PC-3 (cell line): ENCODE results near the gene DLL4. TPM values are rescaled to one million over a fixed set of nuclear protein-coding genes. Genes with fewer than 3 reads are reported as not detected.
A peak's percentile ranks its signal among the peaks of the same experiment; 100 is the strongest.

Source experiments
- ATAC-seq: fragments of 200-7000 bp; cut with Tn5 transposase; 2 replicates; pipeline ENCODE4 v1.9.1; 2020; ENCODE audit warnings: mild to moderate bottlenecking, moderate library complexity
- BruUV-seq: library from RNA; stranded (reverse); fragments of 400-500 nt; replicated peaks from 2 replicates; lab custom pipeline; 2021; lab: Mats Ljungman, UMichigan
- CTCF ChIA-PET: fragments of 300-600 bp; sonication (Branson Sonifier 250); formaldehyde crosslinking; loops from one replicate; lab custom pipeline; 2022; ENCODE audit warnings: antibody characterized with exemption; lab: Charles Lee
- POLR2A ChIA-PET: fragments of 300-600 bp; sonication (Branson Sonifier 250); formaldehyde crosslinking; loops from one replicate; lab custom pipeline; 2022; ENCODE audit warnings: antibody characterized with exemption; ENCODE audit not compliant: unreplicated experiment; lab: Charles Lee
- DNase-seq: peaks from one replicate; pipeline ENCODE4 v3.0.0-alpha.2; 2015
- H2AFZ ChIP-seq: fragments of 300-600 bp; sonication (generic); 2 replicates; pipeline ENCODE4 v1.6.0; 2016; ENCODE audit warnings: antibody characterized with exemption, low read length
- H3F3A ChIP-seq: fragments of 300-600 bp; sonication (generic); one replicate; pipeline ENCODE4 v1.6.0; 2017; ENCODE audit warnings: antibody characterized with exemption, low read length, control low read depth, mild to moderate bottlenecking; ENCODE audit not compliant: unreplicated experiment
- H3K27ac ChIP-seq: fragments of 300-600 bp; sonication (generic); 2 replicates; pipeline ENCODE4 v1.5.1; 2016; ENCODE audit warnings: mild to moderate bottlenecking, low read length
- H3K27me3 ChIP-seq: fragments of 300-600 bp; sonication (generic); 2 replicates; pipeline ENCODE4 v1.6.1; 2016; ENCODE audit warnings: low read length, mixed read lengths
- H3K36me3 ChIP-seq: fragments of 300-600 bp; sonication (generic); 2 replicates; pipeline ENCODE4 v1.6.1; 2016; ENCODE audit warnings: low read depth, mixed run types, low read length, mixed read lengths
- H3K4me1 ChIP-seq: fragments of 300-600 bp; sonication (generic); 2 replicates; pipeline ENCODE4 v1.5.1; 2016; ENCODE audit warnings: low read length; ENCODE audit not compliant: insufficient read depth
- H3K4me2 ChIP-seq: fragments of 300-600 bp; sonication (generic); 2 replicates; pipeline ENCODE4 v1.6.0; 2016; ENCODE audit warnings: low read length
- H3K4me3 ChIP-seq: fragments of 300-600 bp; sonication (generic); 2 replicates; pipeline ENCODE4 v1.5.1; 2016; ENCODE audit warnings: mild to moderate bottlenecking, low read length, mixed read lengths
- H3K79me2 ChIP-seq: fragments of 300-600 bp; sonication (generic); 2 replicates; pipeline ENCODE4 v1.6.1; 2017; ENCODE audit warnings: low read length, mixed read lengths
- H3K9ac ChIP-seq: fragments of 300-600 bp; sonication (generic); 2 replicates; pipeline ENCODE4 v1.6.0; 2016; ENCODE audit warnings: mild to moderate bottlenecking, low read length
- H3K9me2 ChIP-seq: fragments of 300-600 bp; sonication (generic); replicated peaks from 2 replicates; pipeline ENCODE4 v1.6.1; 2016; ENCODE audit warnings: mixed run types, low read length, mixed read lengths
- H3K9me3 ChIP-seq: fragments of 300-600 bp; sonication (generic); 2 replicates; pipeline ENCODE4 v1.6.1; 2016; ENCODE audit warnings: low read length, mixed read lengths
- H4K20me1 ChIP-seq: fragments of 300-600 bp; sonication (generic); 2 replicates; pipeline ENCODE4 v1.6.1; 2016; ENCODE audit warnings: low read length, mixed read lengths
- EZH2 ChIP-seq: fragments of 300-600 bp; sonication (generic); IDR thresholded peaks from one replicate; pipeline ENCODE4 v1.6.1; 2017; ENCODE audit warnings: antibody characterized with exemption, mild to moderate bottlenecking, low read length; ENCODE audit not compliant: unreplicated experiment
- EZH2phosphoT487 ChIP-seq: fragments of 300-600 bp; sonication (generic); IDR thresholded peaks from 2 replicates; pipeline ENCODE4 v1.6.1; 2018; ENCODE audit warnings: mild to moderate bottlenecking, antibody characterized with exemption, low read length, borderline replicate concordance
- intact Hi-C: fragments of 100-400 bp; cut with micrococcal nuclease; formaldehyde crosslinking; loops from 2 replicates; pipeline ENCODE4 v1.9.0; 2023
- total RNA-seq: library from RNA; depleted of rRNA; stranded (reverse); fragments of >200 nt; gene quantifications from 2 replicates; pipeline ENCODE4 v1.2.3, GENCODE V29; 2014
- TF ChIP-seq, protein P1 (sequence below): fragments of 300-600 bp; sonication (generic); conservative IDR thresholded peaks from 2 replicates; pipeline ENCODE4 v1.5.1; 2017; ENCODE audit warnings: antibody characterized with exemption, low read depth, mild to moderate bottlenecking, low read length

DLL4 gene
- total RNA-seq, 1 experiment from 2014 or later = 2.2 TPM

DNA sequence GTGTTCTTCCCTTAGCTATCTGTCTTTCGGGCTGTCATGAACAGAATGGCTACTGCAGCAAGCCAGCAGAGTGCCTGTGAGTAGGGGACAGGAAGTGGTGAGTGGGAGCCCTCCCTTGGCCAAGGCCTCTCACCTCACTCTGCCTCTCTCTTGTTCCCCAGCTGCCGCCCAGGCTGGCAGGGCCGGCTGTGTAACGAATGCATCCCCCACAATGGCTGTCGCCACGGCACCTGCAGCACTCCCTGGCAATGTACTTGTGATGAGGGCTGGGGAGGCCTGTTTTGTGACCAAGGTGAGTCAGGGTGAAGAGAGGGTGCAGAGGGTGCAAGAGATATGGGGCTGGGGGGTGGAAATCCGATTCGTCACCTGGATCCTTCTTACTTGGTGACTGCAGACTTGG, 3.0 kb downstream of the DLL4 start:
- H3K9me2 ChIP-seq = no peaks in the 10 kb centered on the region
- no peak overlapping the region for H3K4me2 ChIP-seq
- H4K20me1 ChIP-seq = no peaks in the 10 kb centered on the region
- H3K79me2 ChIP-seq = no peaks in the 10 kb centered on the region
- TF ChIP-seq EZH2phosphoT487 (no peak), EZH2 (no peak)
- TF ChIP-seq, protein P1, sequence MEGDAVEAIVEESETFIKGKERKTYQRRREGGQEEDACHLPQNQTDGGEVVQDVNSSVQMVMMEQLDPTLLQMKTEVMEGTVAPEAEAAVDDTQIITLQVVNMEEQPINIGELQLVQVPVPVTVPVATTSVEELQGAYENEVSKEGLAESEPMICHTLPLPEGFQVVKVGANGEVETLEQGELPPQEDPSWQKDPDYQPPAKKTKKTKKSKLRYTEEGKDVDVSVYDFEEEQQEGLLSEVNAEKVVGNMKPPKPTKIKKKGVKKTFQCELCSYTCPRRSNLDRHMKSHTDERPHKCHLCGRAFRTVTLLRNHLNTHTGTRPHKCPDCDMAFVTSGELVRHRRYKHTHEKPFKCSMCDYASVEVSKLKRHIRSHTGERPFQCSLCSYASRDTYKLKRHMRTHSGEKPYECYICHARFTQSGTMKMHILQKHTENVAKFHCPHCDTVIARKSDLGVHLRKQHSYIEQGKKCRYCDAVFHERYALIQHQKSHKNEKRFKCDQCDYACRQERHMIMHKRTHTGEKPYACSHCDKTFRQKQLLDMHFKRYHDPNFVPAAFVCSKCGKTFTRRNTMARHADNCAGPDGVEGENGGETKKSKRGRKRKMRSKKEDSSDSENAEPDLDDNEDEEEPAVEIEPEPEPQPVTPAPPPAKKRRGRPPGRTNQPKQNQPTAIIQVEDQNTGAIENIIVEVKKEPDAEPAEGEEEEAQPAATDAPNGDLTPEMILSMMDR = no peak
- H3F3A ChIP-seq = no peaks in the 10 kb centered on the region
- H3K9ac ChIP-seq = no peak overlapping the region
- intact Hi-C loops = loop anchor here (10.0 kb wide), 1 partner anchor 253 kb away; no protein-coding TSS in a partner anchor
- no peak overlapping the region for H3K4me3 ChIP-seq
- no peak overlapping the region for H2AFZ ChIP-seq
- DNase-seq = no peak
- peaks cover 52% of the 10 kb centered on the region for H3K4me1 ChIP-seq
- POLR2A ChIA-PET = no interaction called here
- peaks cover 15% of the 10 kb centered on the region for H3K27me3 ChIP-seq
- ATAC-seq = no peak
- no peak overlapping the region for H3K27ac ChIP-seq
- BruUV-seq = no TSS peak
- no peaks in the 10 kb centered on the region for H3K9me3 ChIP-seq
- H3K36me3 ChIP-seq = no peaks in the 10 kb centered on the region
- CTCF ChIA-PET = interaction anchor here (1.4 kb wide), 1 partner anchor 9 kb away, joined by 5 read pairs; no protein-coding TSS in a partner anchor

DNA sequence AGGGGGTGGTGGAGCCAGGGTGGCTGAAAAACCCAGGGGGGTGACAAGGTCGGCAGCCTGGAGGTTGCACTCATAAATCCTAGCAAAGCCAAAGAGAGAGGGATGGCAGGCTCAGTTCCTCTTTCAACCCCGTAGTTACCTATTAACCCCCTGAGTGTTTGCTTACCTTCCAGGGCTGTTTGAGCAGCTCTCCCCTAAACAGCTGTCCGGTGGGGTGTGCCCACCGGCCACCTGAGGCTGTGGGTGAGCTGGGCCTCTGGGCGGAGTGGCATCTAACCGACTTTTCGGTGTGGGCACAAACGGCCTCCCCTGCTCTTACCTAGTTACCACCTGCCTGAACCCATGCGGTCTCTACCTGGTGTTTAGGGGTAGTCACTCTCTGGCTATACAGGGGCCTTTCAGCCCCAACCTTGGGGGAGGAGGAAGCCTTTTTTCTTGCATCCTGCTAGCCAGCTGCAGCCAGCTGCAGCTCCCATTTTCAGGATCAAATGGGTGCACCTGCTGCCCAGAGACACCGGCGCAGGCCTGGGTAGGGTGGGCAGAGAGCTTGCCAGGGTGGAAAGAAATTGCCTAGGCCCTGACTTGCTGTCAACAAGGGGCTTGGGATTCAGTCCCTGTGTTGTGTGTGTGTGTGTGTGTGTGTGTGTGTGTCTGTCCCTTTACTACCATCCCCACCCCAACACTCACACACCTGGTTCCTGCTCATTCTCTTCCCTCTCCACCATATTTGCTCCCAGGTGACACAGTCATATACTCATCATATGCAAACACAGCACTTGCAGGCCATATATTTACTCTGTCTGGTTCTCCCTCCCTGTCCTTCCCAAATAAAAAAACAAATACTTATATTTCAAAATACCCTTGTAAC, 3.7 kb downstream of the DLL4 start:
- TF ChIP-seq EZH2phosphoT487 (no peak), EZH2 (no peak)
- TF ChIP-seq, protein P1 = no peak
- Histone ChIP-seq H3K9me3 (no peaks in the 10 kb centered on the region), H4K20me1 (no peaks in the 10 kb centered on the region), H3K9me2 (no peaks in the 10 kb centered on the region), H3K27me3 (peaks cover 8% of the 10 kb centered on the region), H3K9ac (no peak overlapping the region), H3F3A (no peaks in the 10 kb centered on the region), H2AFZ (0 out of 2 replicates have a peak overlapping the region, but pooled peaks have one; percentile 40), H3K27ac (peak overlapping the region; percentile 73), H3K79me2 (no peaks in the 10 kb centered on the region), H3K4me2 (peak overlapping the region; percentile 80), H3K4me3 (no peak overlapping the region), H3K36me3 (no peaks in the 10 kb centered on the region), H3K4me1 (peaks cover 58% of the 10 kb centered on the region)
- DNase-seq = peak; percentile 77
- CTCF ChIA-PET = interaction anchor here (1.4 kb wide), 1 partner anchor 8 kb away, joined by 5 read pairs; no protein-coding TSS in a partner anchor
- no TSS peak for BruUV-seq
- intact Hi-C loops = loop anchor here (10.0 kb wide), 1 partner anchor 252 kb away; no protein-coding TSS in a partner anchor
- ATAC-seq = peak; percentile 30
- POLR2A ChIA-PET = no interaction called here

DNA sequence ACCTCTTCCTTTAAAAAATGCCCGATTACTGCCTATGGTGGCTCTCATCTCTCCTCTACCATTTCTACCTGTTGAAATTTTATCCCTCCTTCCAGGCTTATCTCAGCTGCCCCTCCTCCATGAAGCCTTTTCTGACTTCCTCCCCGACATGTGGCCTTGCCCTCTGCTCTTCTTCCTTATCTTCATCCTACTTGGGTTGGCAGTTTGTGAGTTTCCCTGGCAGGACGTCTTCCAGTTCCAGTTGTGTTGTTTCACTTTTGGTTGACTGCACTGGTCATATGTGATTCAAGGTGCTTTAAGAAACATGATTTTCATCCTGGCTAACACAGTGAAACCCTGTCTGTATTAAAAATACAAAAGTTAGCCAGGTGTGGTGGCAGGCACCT, 4.4 kb downstream of the DLL4 start:
- Histone ChIP-seq H3K79me2 (no peaks in the 10 kb centered on the region), H4K20me1 (no peaks in the 10 kb centered on the region), H3K4me1 (peaks cover 53% of the 10 kb centered on the region), H2AFZ (0 out of 2 replicates have a peak overlapping the region, but pooled peaks have one; percentile 40), H3K9me3 (no peaks in the 10 kb centered on the region), H3F3A (no peaks in the 10 kb centered on the region), H3K9ac (no peak overlapping the region), H3K36me3 (no peaks in the 10 kb centered on the region), H3K27ac (peak overlapping the region; percentile 73), H3K4me2 (peak overlapping the region; percentile 80), H3K27me3 (peaks cover 5% of the 10 kb centered on the region; the same call in 1 of the 2 replicates), H3K9me2 (no peaks in the 10 kb centered on the region), H3K4me3 (no peak overlapping the region)
- CTCF ChIA-PET = interaction anchor here (1.4 kb wide), 1 partner anchor 8 kb away, joined by 5 read pairs; no protein-coding TSS in a partner anchor
- no TSS peak for BruUV-seq
- POLR2A ChIA-PET = no interaction called here
- intact Hi-C loops = loop anchor here (10.0 kb wide), 1 partner anchor 251 kb away; no protein-coding TSS in a partner anchor
- TF ChIP-seq EZH2phosphoT487 (no peak), EZH2 (no peak)
- TF ChIP-seq, protein P1 = no peak
- DNase-seq (peak; percentile 40), ATAC-seq (no peak)
